ENCODE data around the gene KCNE5.
"Not testable (repeated sequence)": the region's sequence is repeated elsewhere in the genome, so short reads cannot be mapped to it uniquely, and the experiment has no call there.

KCNE5 gene, protein sequence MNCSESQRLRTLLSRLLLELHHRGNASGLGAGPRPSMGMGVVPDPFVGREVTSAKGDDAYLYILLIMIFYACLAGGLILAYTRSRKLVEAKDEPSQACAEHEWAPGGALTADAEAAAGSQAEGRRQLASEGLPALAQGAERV

DNA sequence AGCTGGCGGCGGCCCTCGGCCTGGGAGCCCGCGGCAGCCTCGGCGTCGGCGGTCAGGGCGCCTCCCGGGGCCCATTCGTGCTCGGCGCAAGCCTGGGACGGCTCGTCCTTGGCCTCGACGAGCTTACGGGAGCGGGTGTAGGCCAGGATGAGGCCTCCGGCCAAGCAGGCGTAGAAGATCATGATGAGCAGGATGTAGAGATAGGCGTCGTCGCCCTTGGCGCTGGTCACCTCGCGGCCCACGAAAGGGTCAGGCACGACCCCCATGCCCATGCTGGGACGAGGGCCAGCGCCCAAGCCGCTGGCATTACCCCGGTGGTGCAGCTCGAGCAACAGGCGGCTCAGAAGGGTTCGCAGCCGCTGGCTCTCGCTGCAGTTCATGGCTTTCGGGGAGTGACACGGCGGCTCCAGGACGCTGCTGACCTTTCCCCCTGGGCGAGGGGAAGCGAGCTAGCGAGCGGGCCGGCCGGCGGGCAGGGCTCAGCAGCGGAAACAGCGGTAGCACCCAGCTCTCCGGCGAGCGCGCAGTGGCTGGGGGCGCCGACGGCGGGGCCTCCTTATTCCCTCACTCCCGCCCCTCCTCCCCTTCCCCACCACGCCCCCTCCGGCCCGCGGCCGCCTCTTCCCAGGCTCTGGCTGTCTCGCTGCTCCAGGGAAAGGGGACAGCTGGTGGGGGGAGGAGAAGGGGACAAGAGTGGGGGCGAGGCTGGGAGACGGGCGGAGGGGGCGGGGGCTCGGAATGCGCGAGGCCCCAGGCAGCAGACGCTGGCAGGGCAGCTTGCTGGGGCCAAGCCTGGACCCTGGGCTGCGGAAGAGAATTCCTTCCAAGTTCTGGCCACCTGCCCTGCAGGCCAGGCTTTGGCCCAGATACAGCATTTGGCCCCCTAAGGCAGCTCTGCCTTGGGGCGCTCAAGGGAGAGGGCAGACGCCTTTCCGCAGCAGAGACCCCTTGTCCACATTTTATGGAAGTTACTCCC, at the start of gene KCNE5:
TSS of gene KCNE5 (minus strand) at position 532 of the 976 bp plus-strand sequence. CDS start at position 380, 152 bp downstream.
- no peak within 1 kb of the TSS for H3K4me3 ChIP-seq (replicated peaks; ENCODE audit: low read depth, low read length)
- DNase-seq (ENCODE audit: extremely low read depth, low read depth), result no peak
- TF ChIP-seq, protein P1, sequence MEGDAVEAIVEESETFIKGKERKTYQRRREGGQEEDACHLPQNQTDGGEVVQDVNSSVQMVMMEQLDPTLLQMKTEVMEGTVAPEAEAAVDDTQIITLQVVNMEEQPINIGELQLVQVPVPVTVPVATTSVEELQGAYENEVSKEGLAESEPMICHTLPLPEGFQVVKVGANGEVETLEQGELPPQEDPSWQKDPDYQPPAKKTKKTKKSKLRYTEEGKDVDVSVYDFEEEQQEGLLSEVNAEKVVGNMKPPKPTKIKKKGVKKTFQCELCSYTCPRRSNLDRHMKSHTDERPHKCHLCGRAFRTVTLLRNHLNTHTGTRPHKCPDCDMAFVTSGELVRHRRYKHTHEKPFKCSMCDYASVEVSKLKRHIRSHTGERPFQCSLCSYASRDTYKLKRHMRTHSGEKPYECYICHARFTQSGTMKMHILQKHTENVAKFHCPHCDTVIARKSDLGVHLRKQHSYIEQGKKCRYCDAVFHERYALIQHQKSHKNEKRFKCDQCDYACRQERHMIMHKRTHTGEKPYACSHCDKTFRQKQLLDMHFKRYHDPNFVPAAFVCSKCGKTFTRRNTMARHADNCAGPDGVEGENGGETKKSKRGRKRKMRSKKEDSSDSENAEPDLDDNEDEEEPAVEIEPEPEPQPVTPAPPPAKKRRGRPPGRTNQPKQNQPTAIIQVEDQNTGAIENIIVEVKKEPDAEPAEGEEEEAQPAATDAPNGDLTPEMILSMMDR (IDR thresholded peaks at IDR 0.05; ENCODE audit: low read depth, low read length, missing control alignments), result no peak

DNA sequence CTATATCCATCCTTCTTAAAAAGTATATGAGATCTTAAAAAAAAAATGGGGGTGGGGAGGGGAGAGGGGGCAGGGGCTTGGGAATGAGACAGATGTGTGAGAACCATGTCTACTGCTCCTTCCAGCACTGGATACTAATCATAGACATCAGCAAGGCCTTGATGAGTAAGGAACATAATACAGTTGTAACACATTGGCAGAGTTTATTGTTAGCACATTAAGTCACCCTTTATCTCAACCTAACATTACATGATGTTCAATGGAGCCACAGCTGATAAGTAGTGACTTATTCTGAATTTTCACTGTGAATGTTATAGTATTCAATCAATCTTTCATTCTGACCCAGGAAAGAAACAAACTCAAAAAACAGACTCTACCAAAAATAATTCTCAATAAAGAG, 47.3 kb upstream of the KCNE5 start:
- no peak overlapping the region for H3K4me3 ChIP-seq (replicated peaks; ENCODE audit: low read depth, low read length)
- no peak for DNase-seq (ENCODE audit: extremely low read depth, low read depth)
- TF ChIP-seq, protein P1 (IDR thresholded peaks at IDR 0.05; ENCODE audit: low read depth, low read length, missing control alignments), result no peak

DNA sequence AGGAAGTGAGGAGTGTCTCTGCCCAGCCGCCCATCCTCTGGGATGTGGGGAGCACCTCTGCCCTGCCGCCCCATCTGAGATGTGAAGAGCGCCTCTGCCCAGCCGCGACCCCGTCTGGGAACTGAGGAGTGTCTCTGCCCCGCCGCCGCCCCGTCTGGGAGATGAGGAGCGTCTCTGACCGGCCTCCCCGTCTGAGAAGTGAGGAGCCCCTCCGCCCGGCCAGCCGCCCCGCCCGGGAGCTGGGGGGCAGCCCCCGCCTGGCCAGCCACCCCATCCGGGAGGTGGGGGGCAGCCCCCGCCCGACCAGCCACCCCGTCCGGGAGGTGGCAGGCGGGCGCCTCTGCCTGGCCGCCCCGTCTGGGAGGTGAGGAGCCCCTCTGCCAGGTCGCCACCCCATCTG, 46.2 kb upstream of the KCNE5 start:
- not testable (repeated sequence) for DNase-seq (ENCODE audit: extremely low read depth, low read depth); H3K4me3 ChIP-seq (replicated peaks; ENCODE audit: low read depth, low read length)

DNA sequence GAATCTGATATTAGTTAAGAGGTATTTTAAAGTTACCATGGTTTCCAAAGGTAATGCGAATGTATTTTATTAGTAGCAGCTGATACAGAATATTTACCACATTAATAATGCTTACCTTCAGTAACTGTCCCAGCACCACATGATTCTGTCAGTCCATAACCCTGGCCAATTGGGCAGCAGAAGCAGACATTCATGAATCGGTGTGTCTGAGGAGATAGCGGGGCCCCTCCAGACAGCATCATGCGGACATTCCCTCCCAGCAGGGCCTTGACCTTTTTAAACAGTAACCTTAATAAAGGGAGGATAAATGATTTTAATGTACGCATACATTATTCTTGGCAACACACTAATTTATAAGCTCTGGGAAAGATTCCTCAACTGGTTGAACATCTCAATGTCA, 43.0 kb upstream of the KCNE5 start:
- no peak overlapping the region for H3K4me3 ChIP-seq (replicated peaks; ENCODE audit: low read depth, low read length)
- TF ChIP-seq, protein P1 (IDR thresholded peaks at IDR 0.05; ENCODE audit: low read depth, low read length, missing control alignments), result no peak

DNA sequence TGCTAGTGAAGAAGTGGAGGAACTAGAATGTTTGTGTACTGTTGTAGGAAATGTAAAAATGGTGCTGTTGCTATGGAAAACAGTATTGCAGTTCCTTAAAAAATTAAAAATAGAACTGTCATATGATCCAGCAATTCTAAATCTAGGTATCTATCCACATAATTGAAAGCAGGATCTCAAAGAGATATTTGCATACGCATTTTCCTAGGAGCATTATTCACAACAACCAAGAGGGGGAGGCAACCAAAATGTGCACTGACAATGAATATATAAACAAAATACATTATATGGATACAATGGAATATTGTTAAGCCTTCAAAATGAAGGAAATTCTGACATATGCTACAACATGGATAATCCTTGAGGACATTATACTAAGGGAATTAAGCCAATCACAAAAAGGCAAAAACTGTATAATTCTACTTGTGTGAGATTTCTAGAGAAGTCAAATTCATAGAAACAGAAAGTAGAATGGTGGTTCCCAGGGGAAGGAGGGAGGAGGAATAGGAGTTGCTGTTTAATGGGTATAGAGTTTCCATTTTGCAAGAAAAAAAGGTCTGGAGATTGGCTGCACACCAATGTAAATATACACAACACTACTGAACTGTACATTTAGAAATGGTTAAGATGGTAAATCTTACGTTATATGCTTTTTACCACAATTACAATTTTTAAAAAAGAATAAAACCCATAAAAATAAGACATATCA, 35.6 kb upstream of the KCNE5 start:
- TF ChIP-seq, protein P1 (IDR thresholded peaks at IDR 0.05; ENCODE audit: low read depth, low read length, missing control alignments), result no peak
- no peak overlapping the region for H3K4me3 ChIP-seq (replicated peaks; ENCODE audit: low read depth, low read length)
- no peak for DNase-seq (ENCODE audit: extremely low read depth, low read depth)

More for the DNA sequence above, 43.0 kb upstream of the KCNE5 start:
- no peak for DNase-seq (ENCODE audit: extremely low read depth, low read depth)

DNA sequence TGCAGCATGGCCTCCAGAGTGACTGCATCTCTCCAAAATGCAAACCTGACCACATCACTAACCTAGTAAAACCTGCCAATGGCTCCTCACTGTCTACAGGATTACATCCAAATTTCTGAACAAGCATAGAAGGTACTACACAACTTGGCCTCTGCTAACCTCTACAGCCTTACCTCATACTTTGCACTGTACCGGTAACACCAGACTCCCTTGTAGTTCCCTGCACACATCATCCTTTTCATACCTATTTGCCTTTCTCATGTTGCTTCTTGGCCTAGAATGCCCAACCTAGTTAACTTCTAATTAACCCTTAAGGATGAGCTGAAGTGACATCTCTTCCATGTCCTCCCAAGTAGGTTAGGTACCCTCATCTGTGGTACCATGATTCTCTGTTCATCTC, 33.4 kb upstream of the KCNE5 start:
- TF ChIP-seq, protein P1 (IDR thresholded peaks at IDR 0.05; ENCODE audit: low read depth, low read length, missing control alignments), result no peak

DNA sequence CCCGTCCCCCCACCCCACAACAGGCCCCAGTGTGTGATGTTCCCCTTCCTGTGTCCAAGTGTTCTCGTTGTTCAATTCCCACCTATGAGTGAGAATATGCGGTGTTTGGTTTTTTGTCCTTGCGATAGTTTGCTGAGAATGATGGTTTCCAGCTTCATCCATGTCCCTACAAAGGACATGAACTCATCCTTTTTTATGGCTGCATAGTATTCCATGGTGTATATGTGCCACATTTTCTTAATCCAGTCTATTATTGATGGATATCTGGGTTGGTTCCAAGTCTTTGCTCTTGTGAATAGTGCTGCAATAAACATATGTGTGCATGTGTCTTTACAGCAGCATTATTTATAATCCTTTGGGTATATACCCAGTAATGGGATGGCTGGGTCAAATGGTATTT, 32.4 kb upstream of the KCNE5 start:
- not testable (repeated sequence) for H3K4me3 ChIP-seq (replicated peaks; ENCODE audit: low read depth, low read length); DNase-seq (ENCODE audit: extremely low read depth, low read depth)

More for the DNA sequence above, 33.4 kb upstream of the KCNE5 start:
- H3K4me3 ChIP-seq (replicated peaks; ENCODE audit: low read depth, low read length), result no peak overlapping the region
- DNase-seq (ENCODE audit: extremely low read depth, low read depth), result no peak

All from HFF-Myc (cell line).